ENCODE results near the gene SPEF2. TPM values are rescaled to one million over a fixed set of nuclear protein-coding genes. Genes with fewer than 3 reads are reported as not detected.
A peak's percentile ranks its signal among the peaks of the same experiment; 100 is the strongest.

SPEF2 gene
- total and polyA plus RNA-seq, 2 donors from 2014 or later, result 7.1 to 19.1 TPM

- intact Hi-C loops (cut with DNase I), result no loop called here
- no peak for FAIRE-seq
- no peak overlapping the region for H3K4me3 ChIP-seq (ENCODE audit: low read length in 3 of 3)
- H3K9ac ChIP-seq (ENCODE audit: low read length in 3 of 3), result no peak overlapping the region
- peaks cover 0 to 3% (median 0%) of the 10 kb centered on the region in 3 donors for H3K36me3 ChIP-seq (ENCODE audit: control insufficient read depth in 2 of 3, insufficient read depth in 3 of 3, low read length in 3 of 3)
- no peak for TF ChIP-seq CTCF (IDR thresholded peaks at IDR 0.05; ENCODE audit: borderline replicate concordance, extremely low read depth, insufficient read depth)
- no peak for DNase-seq
- peaks cover 0 to 2% (median 0%) of the 10 kb centered on the region in 3 donors for H3K4me1 ChIP-seq (ENCODE audit: control insufficient read depth in 2 of 3, insufficient read depth in 2 of 3, low read depth in 1 of 3, low read length in 3 of 3)
- H3K27me3 ChIP-seq (ENCODE audit: control insufficient read depth, insufficient read depth, low read length), result no peaks in the 10 kb centered on the region
- no peaks in the 10 kb centered on the region for H3K9me3 ChIP-seq (ENCODE audit: control insufficient read depth in 2 of 3, insufficient read depth in 1 of 3, low read length in 3 of 3)
- no peak overlapping the region for H3K27ac ChIP-seq (ENCODE audit: low read depth in 2 of 2, low read length in 2 of 2)
These were observed 168.0 kb downstream of the SPEF2 start for GRCh38 chr5:35785601-35786085.

DNA sequence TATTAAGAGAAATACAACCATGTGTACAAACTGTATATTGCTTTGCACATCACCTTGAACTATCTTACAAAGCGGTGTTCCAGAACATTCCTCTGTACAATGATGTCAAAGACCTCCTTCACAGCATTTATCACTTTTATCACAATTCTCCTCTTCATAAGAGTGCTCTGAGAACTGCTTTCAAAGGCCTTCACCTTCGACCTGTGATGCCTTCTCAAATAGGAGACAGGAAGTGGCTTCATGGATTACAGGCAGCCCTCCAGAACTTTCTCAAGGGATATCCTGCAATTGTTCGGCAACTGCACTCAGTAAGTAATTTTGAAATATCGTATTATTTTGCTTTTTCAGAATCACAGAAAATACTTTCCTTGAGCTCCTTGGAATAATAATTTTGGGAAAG is 171.1 kb downstream of the SPEF2 start:
- H3K9ac ChIP-seq (ENCODE audit: low read length in 3 of 3), result no peak overlapping the region
- no peaks in the 10 kb centered on the region for H3K9me3 ChIP-seq (ENCODE audit: control insufficient read depth in 2 of 3, insufficient read depth in 1 of 3, low read length in 3 of 3)
- FAIRE-seq, result no peak
- intact Hi-C loops (cut with DNase I), result no loop called here
- TF ChIP-seq CTCF (IDR thresholded peaks at IDR 0.05; ENCODE audit: borderline replicate concordance, extremely low read depth, insufficient read depth), result no peak
- no peak overlapping the region for H3K4me3 ChIP-seq (ENCODE audit: low read length in 3 of 3)
- H3K27ac ChIP-seq (ENCODE audit: low read depth in 2 of 2, low read length in 2 of 2), result peak overlapping the region in 1 of 2 donors; percentile 23
- no peaks in the 10 kb centered on the region for H3K27me3 ChIP-seq (ENCODE audit: control insufficient read depth, insufficient read depth, low read length)
- peaks cover 0 to 2% (median 0%) of the 10 kb centered on the region in 3 donors for H3K4me1 ChIP-seq (ENCODE audit: control insufficient read depth in 2 of 3, insufficient read depth in 2 of 3, low read depth in 1 of 3, low read length in 3 of 3)
- peaks cover 0 to 3% (median 0%) of the 10 kb centered on the region in 3 donors for H3K36me3 ChIP-seq (ENCODE audit: control insufficient read depth in 2 of 3, insufficient read depth in 3 of 3, low read length in 3 of 3)
- DNase-seq, result peak in 1 of 5 donors; percentile 13

- H3K9me3 ChIP-seq (ENCODE audit: control insufficient read depth in 2 of 3, insufficient read depth in 1 of 3, low read length in 3 of 3), result no peaks in the 10 kb centered on the region
- no peak overlapping the region for H3K9ac ChIP-seq (ENCODE audit: low read length in 3 of 3)
- peak overlapping the region in 1 of 2 donors; percentile 23 for H3K27ac ChIP-seq (ENCODE audit: low read depth in 2 of 2, low read length in 2 of 2)
- no peaks in the 10 kb centered on the region for H3K27me3 ChIP-seq (ENCODE audit: control insufficient read depth, insufficient read depth, low read length)
- FAIRE-seq (no peak), DNase-seq (no peak)
- TF ChIP-seq CTCF (IDR thresholded peaks at IDR 0.05; ENCODE audit: borderline replicate concordance, extremely low read depth, insufficient read depth), result no peak
- H3K4me3 ChIP-seq (ENCODE audit: low read length in 3 of 3), result no peak overlapping the region
- intact Hi-C loops (cut with DNase I), result no loop called here
- H3K36me3 ChIP-seq (ENCODE audit: control insufficient read depth in 2 of 3, insufficient read depth in 3 of 3, low read length in 3 of 3), result peaks cover 0 to 3% (median 0%) of the 10 kb centered on the region in 3 donors
- peaks cover 0 to 2% (median 0%) of the 10 kb centered on the region in 3 donors for H3K4me1 ChIP-seq (ENCODE audit: control insufficient read depth in 2 of 3, insufficient read depth in 2 of 3, low read depth in 1 of 3, low read length in 3 of 3)
These were observed 172.2 kb downstream of the SPEF2 start for GRCh38 chr5:35789732-35790456.

Measured in kidney (tissue), 14 donors.